Body of pancreas (tissue), 4 donors: ENCODE results near the gene BRD1.

Source experiments
- CTCF ChIP-seq, 7 experiments: fragments of 450-650 bp in 4 of 7; fragments of 200-600 bp in 3 of 7; sonication (generic) in 3 of 7; IDR thresholded peaks; one replicate each; pipeline ENCODE4 v1.5.1; 2016 to 2019; ENCODE audit warnings: antibody characterized with exemption in 7 of 7
- POLR2A ChIP-seq, 3 donors: fragments of 450-650 bp; IDR thresholded peaks; one replicate each; pipeline ENCODE4 v1.6.1; 2016; ENCODE audit warnings: antibody characterized with exemption in 3 of 3, mild to moderate bottlenecking in 2 of 3

DNA sequence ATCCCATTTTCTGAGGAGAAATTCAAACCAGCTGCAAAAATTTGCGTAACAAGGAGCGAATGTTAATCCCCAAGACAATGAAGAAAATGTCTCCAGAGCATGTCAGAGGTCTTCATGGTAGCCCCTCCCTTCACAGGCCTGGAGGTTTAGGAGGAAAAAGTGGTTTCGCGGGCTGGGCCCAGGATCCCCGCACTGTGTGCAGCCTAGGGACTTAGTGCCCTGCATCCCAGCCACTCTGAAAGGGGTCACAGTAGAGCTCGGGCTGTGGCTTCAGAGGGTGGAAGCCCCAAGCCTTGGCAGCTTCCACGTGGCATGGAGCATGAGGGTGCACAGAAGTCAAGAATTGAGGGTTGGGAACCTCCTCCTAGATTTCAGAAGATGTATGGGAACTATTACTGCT is 87.4 kb downstream of the BRD1 start:
- TF ChIP-seq POLR2A (IDR thresholded peaks at IDR 0.05), result no peak
- TF ChIP-seq CTCF (IDR thresholded peaks at IDR 0.05), result no peak
